Body of pancreas (tissue), 4 donors: Measurements from ENCODE around the gene TBC1D20.

ENCODE experiments used
- CTCF ChIP-seq, 7 experiments: fragments of 450-650 bp in 4 of 7; fragments of 200-600 bp in 3 of 7; sonication (generic) in 3 of 7; IDR thresholded peaks; one replicate each; pipeline ENCODE4 v1.5.1; 2016 to 2019; ENCODE audit warnings: antibody characterized with exemption in 7 of 7
- POLR2A ChIP-seq, 3 donors: fragments of 450-650 bp; IDR thresholded peaks; one replicate each; pipeline ENCODE4 v1.6.1; 2016; ENCODE audit warnings: antibody characterized with exemption in 3 of 3, mild to moderate bottlenecking in 2 of 3

- no peak for TF ChIP-seq CTCF (IDR thresholded peaks at IDR 0.05)
- TF ChIP-seq POLR2A (IDR thresholded peaks at IDR 0.05): no peak
Measured at GRCh38 chr20:483815-484644, 21.7 kb upstream of the TBC1D20 start.
